ENCODE data around the gene TMEM125.
A peak's percentile ranks its signal among the peaks of the same experiment; 100 is the strongest.

The TMEM125 gene

DNA sequence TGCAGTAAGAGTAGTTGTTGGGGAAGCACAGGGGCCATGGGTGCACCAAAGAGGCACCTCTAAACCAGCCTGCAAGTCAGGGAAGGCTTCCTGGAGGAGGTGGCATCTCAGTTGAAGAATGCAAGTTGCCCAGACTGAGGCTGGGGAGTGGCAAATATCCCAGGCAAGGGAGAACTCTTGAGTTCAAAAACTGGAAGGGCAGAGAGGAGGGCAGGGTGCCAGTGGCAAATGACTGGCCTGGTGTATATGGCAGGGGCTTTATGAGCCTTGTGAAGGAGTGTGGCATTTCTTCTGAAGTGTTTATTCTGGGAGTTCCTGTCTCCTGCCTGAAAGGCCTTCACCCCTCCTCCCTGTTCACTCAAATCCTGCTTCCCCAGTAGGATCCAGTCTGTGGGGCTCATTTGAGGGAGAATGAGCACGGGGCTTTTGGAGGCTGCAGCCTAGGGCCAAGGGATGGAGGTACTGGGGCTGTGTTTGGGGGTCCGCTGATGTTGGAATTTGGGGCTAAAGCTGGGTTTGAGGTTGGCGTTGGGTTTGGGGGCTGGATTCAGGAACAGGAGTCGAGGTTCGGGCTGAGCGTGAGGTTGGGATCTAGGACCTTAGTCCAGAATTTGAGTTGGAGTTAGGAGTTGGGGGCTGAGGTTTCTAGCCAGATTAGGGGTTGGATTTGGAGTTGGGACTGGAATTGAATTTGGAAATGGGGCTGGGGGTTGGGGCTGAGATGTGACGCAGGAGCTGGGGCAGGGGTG lies at the start of gene TMEM125:
Gene TMEM125, plus strand, starts transcription at position 357 of the 749 bp plus-strand sequence. CDS start 2,740 bp downstream, outside the sequence.
- no peak within 1 kb of the TSS for H3K4me3 ChIP-seq (ENCODE audit: low read depth in 1 of 5, low read length in 5 of 5)
- H3K9me3 ChIP-seq (ENCODE audit: control insufficient read depth in 5 of 5, low read length in 5 of 5) = no peaks in the 10 kb centered on the region
- no peaks in the 10 kb centered on the region for H3K36me3 ChIP-seq (ENCODE audit: control insufficient read depth in 5 of 5, insufficient read depth in 5 of 5, low read length in 5 of 5)
- H3K27ac ChIP-seq (ENCODE audit: low read depth, low read length) = no peak within 1 kb of the TSS
- peaks cover 0 to 19% (median 13%) of the 10 kb centered on the region in 5 donors for H3K4me1 ChIP-seq (ENCODE audit: control insufficient read depth in 5 of 5, insufficient read depth in 5 of 5, low read length in 5 of 5)
- peak within 1 kb of the TSS in 2 of 5 donors; percentile 10 to 19 for H3K9ac ChIP-seq (ENCODE audit: low read length in 5 of 5)
- peaks cover 0 to 7% (median 0%) of the 10 kb centered on the region in 5 donors for H3K27me3 ChIP-seq (ENCODE audit: control insufficient read depth in 5 of 5, insufficient read depth in 4 of 5, low read length in 5 of 5)

GRCh38 chr1:43220905-43221778 lies 48.6 kb upstream of the TMEM125 start:
- H3K4me3 ChIP-seq (ENCODE audit: low read depth in 1 of 5, low read length in 5 of 5) = no peak overlapping the region
- H3K9ac ChIP-seq (ENCODE audit: low read length in 5 of 5) = no peak overlapping the region
- no peaks in the 10 kb centered on the region for H3K9me3 ChIP-seq (ENCODE audit: control insufficient read depth in 5 of 5, low read length in 5 of 5)
- no peaks in the 10 kb centered on the region for H3K36me3 ChIP-seq (ENCODE audit: control insufficient read depth in 5 of 5, insufficient read depth in 5 of 5, low read length in 5 of 5)
- H3K27me3 ChIP-seq (ENCODE audit: control insufficient read depth in 5 of 5, insufficient read depth in 4 of 5, low read length in 5 of 5) = no peaks in the 10 kb centered on the region
- H3K4me1 ChIP-seq (ENCODE audit: control insufficient read depth in 5 of 5, insufficient read depth in 5 of 5, low read length in 5 of 5) = peaks cover 0 to 19% (median 10%) of the 10 kb centered on the region in 5 donors
- H3K27ac ChIP-seq (ENCODE audit: low read depth, low read length) = peak overlapping the region; percentile 19

DNA sequence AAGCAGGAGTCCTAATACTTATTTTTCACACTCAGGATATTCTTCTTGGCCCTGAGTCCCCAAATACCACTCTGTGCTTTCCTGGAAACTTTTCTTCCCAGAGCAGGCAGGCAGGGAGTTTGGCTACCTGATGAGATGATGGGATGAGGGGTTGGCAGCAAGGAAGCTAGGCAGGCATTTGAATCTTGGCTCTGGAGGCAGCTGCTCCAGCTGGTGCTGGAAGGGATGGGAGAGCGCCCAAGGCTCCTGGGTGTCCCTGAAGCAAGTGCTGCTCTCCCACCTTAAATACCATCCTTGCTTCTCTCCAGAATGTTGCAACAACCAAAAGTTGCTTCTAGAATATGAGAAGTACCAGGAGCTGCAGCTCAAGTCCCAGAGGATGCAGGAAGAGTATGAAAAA lies 48.0 kb upstream of the TMEM125 start:
- H3K4me1 ChIP-seq (ENCODE audit: control insufficient read depth in 5 of 5, insufficient read depth in 5 of 5, low read length in 5 of 5) = peaks cover 0 to 19% (median 10%) of the 10 kb centered on the region in 5 donors
- H3K27ac ChIP-seq (ENCODE audit: low read depth, low read length) = no peak overlapping the region
- no peaks in the 10 kb centered on the region for H3K36me3 ChIP-seq (ENCODE audit: control insufficient read depth in 5 of 5, insufficient read depth in 5 of 5, low read length in 5 of 5)
- H3K4me3 ChIP-seq (ENCODE audit: low read depth in 1 of 5, low read length in 5 of 5) = no peak overlapping the region
- H3K27me3 ChIP-seq (ENCODE audit: control insufficient read depth in 5 of 5, insufficient read depth in 4 of 5, low read length in 5 of 5) = no peaks in the 10 kb centered on the region
- no peak overlapping the region for H3K9ac ChIP-seq (ENCODE audit: low read length in 5 of 5)
- no peaks in the 10 kb centered on the region for H3K9me3 ChIP-seq (ENCODE audit: control insufficient read depth in 5 of 5, low read length in 5 of 5)

DNA sequence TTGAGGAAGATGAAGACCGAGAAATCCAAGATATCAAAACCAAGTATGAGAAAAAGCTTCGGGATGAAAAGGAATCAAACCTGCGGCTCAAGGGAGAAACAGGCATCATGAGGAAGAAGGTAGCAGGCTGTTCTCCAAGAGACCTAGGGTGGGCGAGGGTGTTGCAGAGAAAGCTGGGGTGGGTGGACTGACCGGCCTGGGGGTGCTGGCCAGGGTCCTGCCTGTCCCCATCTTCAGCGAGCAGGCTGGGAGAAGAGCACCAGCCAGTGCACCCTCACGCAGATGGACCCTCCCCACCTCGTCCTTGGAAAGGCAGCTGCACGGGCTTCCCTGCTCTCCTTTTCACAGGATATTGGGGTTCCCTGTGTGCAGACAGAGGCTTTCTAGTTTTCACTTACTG lies 46.9 kb upstream of the TMEM125 start:
- Histone ChIP-seq H3K4me3 (ENCODE audit: low read depth in 1 of 5, low read length in 5 of 5) (no peak overlapping the region), H3K27me3 (ENCODE audit: control insufficient read depth in 5 of 5, insufficient read depth in 4 of 5, low read length in 5 of 5) (no peaks in the 10 kb centered on the region), H3K36me3 (ENCODE audit: control insufficient read depth in 5 of 5, insufficient read depth in 5 of 5, low read length in 5 of 5) (no peaks in the 10 kb centered on the region), H3K9me3 (ENCODE audit: control insufficient read depth in 5 of 5, low read length in 5 of 5) (no peaks in the 10 kb centered on the region), H3K4me1 (ENCODE audit: control insufficient read depth in 5 of 5, insufficient read depth in 5 of 5, low read length in 5 of 5) (peaks cover 0 to 22% (median 13%) of the 10 kb centered on the region in 5 donors), H3K27ac (ENCODE audit: low read depth, low read length) (no peak overlapping the region), H3K9ac (ENCODE audit: low read length in 5 of 5) (no peak overlapping the region)

DNA sequence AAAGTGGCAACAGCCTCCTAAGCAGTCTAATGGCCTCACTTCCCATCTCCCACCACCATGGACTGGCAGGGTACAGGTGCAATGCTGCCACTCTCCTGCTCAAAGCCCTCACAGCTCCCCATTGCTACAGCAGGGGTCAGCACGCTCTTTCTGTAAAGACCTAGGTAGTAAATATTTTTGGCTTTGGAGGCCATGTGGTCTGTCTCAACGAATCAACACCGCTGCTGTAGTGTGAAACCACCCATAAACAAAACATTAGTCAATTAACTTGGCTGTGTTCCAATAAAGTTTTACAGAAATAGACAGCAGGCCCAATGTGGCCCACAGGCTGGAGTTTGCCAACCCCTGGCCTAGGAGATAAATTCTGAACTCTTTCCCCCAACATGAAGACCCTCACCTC lies 44.6 kb upstream of the TMEM125 start:
- Histone ChIP-seq H3K9me3 (ENCODE audit: control insufficient read depth in 5 of 5, low read length in 5 of 5) (no peaks in the 10 kb centered on the region), H3K27me3 (ENCODE audit: control insufficient read depth in 5 of 5, insufficient read depth in 4 of 5, low read length in 5 of 5) (no peaks in the 10 kb centered on the region), H3K4me1 (ENCODE audit: control insufficient read depth in 5 of 5, insufficient read depth in 5 of 5, low read length in 5 of 5) (peaks cover 0 to 33% (median 22%) of the 10 kb centered on the region in 5 donors), H3K36me3 (ENCODE audit: control insufficient read depth in 5 of 5, insufficient read depth in 5 of 5, low read length in 5 of 5) (no peaks in the 10 kb centered on the region), H3K9ac (ENCODE audit: low read length in 5 of 5) (no peak overlapping the region), H3K4me3 (ENCODE audit: low read depth in 1 of 5, low read length in 5 of 5) (no peak overlapping the region), H3K27ac (ENCODE audit: low read depth, low read length) (no peak overlapping the region)

GRCh38 chr1:43227143-43227764 lies 42.5 kb upstream of the TMEM125 start:
- no peak overlapping the region for H3K27ac ChIP-seq (ENCODE audit: low read depth, low read length)
- H3K9ac ChIP-seq (ENCODE audit: low read length in 5 of 5) = no peak overlapping the region
- H3K36me3 ChIP-seq (ENCODE audit: control insufficient read depth in 5 of 5, insufficient read depth in 5 of 5, low read length in 5 of 5) = no peaks in the 10 kb centered on the region

DNA sequence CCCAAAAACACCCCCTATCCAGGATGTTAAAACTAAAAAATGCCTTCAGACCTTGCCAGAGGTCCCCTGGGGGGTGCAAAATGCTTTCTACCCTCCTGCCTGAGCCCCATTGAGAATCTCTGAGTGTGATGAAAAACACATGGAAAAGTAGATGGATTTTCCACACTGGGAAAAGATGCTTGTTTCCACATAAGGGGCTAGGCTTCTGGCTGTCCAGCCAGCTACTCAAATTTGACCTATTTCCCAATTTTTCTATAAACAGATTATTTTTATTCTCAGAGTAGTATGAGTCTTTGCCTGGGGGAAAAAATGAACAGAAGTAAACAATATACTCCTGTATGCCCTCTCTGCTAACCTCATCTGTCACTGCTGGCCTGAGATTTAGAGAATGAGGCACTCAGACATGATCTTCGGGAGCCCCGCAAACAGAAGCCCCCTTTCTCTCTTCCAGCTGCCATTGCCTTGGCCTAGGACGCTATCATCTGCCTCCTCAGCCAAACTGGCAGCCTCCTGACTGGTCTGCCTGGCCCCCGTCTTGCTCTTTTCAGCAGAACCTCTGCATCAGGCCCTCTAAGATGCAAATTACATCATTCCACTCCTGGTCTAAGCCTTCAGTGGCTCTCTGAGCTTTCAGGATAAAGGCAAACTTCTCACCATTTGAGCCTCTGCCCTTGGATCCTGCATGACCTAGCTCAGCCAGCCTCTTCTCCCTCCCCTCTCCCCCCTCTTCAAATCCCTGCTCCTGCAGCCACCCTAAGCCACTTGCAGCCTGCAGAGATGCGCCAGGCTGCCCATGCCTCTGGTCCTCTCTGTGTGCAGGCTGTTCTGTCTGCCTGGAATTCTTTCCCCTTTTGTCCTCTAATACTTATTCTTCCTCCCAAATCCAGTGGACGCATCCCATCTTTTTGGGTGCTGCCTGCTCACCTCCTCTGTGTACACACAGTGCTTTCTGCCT lies 39.7 kb upstream of the TMEM125 start:
- Histone ChIP-seq H3K36me3 (ENCODE audit: control insufficient read depth in 5 of 5, insufficient read depth in 5 of 5, low read length in 5 of 5) (no peaks in the 10 kb centered on the region), H3K9me3 (ENCODE audit: control insufficient read depth in 5 of 5, low read length in 5 of 5) (no peaks in the 10 kb centered on the region), H3K4me3 (ENCODE audit: low read depth in 1 of 5, low read length in 5 of 5) (no peak overlapping the region), H3K27me3 (ENCODE audit: control insufficient read depth in 5 of 5, insufficient read depth in 4 of 5, low read length in 5 of 5) (no peaks in the 10 kb centered on the region), H3K27ac (ENCODE audit: low read depth, low read length) (no peak overlapping the region), H3K4me1 (ENCODE audit: control insufficient read depth in 5 of 5, insufficient read depth in 5 of 5, low read length in 5 of 5) (peaks cover 0 to 49% (median 39%) of the 10 kb centered on the region in 5 donors), H3K9ac (ENCODE audit: low read length in 5 of 5) (no peak overlapping the region)

More at GRCh38 chr1:43227143-43227764, 42.5 kb upstream of the TMEM125 start:
- H3K27me3 ChIP-seq (ENCODE audit: control insufficient read depth in 5 of 5, insufficient read depth in 4 of 5, low read length in 5 of 5) = no peaks in the 10 kb centered on the region
- peaks cover 0 to 32% (median 29%) of the 10 kb centered on the region in 5 donors for H3K4me1 ChIP-seq (ENCODE audit: control insufficient read depth in 5 of 5, insufficient read depth in 5 of 5, low read length in 5 of 5)
- no peak overlapping the region for H3K4me3 ChIP-seq (ENCODE audit: low read depth in 1 of 5, low read length in 5 of 5)
- H3K9me3 ChIP-seq (ENCODE audit: control insufficient read depth in 5 of 5, low read length in 5 of 5) = no peaks in the 10 kb centered on the region

- no peak overlapping the region for H3K4me3 ChIP-seq (ENCODE audit: low read depth in 1 of 5, low read length in 5 of 5)
- H3K27me3 ChIP-seq (ENCODE audit: control insufficient read depth in 5 of 5, insufficient read depth in 4 of 5, low read length in 5 of 5) = no peaks in the 10 kb centered on the region
- H3K27ac ChIP-seq (ENCODE audit: low read depth, low read length) = peak overlapping the region; percentile 31
- peak overlapping the region in 1 of 5 donors; percentile 44 for H3K9ac ChIP-seq (ENCODE audit: low read length in 5 of 5)
- H3K36me3 ChIP-seq (ENCODE audit: control insufficient read depth in 5 of 5, insufficient read depth in 5 of 5, low read length in 5 of 5) = no peaks in the 10 kb centered on the region
- H3K4me1 ChIP-seq (ENCODE audit: control insufficient read depth in 5 of 5, insufficient read depth in 5 of 5, low read length in 5 of 5) = peaks cover 1 to 57% (median 46%) of the 10 kb centered on the region in 5 donors
- H3K9me3 ChIP-seq (ENCODE audit: control insufficient read depth in 5 of 5, low read length in 5 of 5) = no peaks in the 10 kb centered on the region
Observed at GRCh38 chr1:43232074-43232473, 37.7 kb upstream of the TMEM125 start.

DNA sequence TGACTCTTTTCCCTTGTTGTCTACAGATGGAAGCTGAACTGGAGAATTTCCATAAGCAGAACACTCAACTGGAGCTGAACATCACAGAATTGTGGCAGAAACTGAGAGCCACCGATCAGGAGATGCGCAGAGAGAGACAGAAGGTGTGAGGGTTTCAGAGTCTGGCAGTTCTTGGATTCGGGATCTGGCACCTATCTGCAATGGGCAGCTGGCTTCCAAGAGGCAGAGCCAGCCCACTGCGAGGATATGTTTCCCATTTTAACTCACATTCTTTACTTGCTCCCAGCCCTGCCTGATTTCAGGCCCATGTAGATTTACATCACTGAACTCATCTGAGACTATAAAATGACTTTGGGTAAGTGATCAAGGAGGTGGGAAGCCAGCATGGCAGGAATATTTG lies 37.3 kb upstream of the TMEM125 start:
- Histone ChIP-seq H3K27ac (ENCODE audit: low read depth, low read length) (peak overlapping the region; percentile 31), H3K9me3 (ENCODE audit: control insufficient read depth in 5 of 5, low read length in 5 of 5) (no peaks in the 10 kb centered on the region), H3K4me3 (ENCODE audit: low read depth in 1 of 5, low read length in 5 of 5) (no peak overlapping the region), H3K27me3 (ENCODE audit: control insufficient read depth in 5 of 5, insufficient read depth in 4 of 5, low read length in 5 of 5) (no peaks in the 10 kb centered on the region), H3K4me1 (ENCODE audit: control insufficient read depth in 5 of 5, insufficient read depth in 5 of 5, low read length in 5 of 5) (peaks cover 1 to 55% (median 46%) of the 10 kb centered on the region in 5 donors), H3K36me3 (ENCODE audit: control insufficient read depth in 5 of 5, insufficient read depth in 5 of 5, low read length in 5 of 5) (no peaks in the 10 kb centered on the region), H3K9ac (ENCODE audit: low read length in 5 of 5) (no peak overlapping the region)

Data from subcutaneous abdominal adipose tissue (tissue), 5 donors.